ENCODE results near the gene CTH. TPM values are rescaled to one million over a fixed set of nuclear protein-coding genes. Genes with fewer than 3 reads are reported as not detected.
"Not testable (repeated sequence)": the region's sequence is repeated elsewhere in the genome, so short reads cannot be mapped to it uniquely, and the experiment has no call there.

The CTH gene
- total RNA-seq, 1 donor from 2014 or later: 8.7 TPM

- Mint-ChIP-seq H3K27me3 (peaks cover 2% of the 10 kb centered on the region), H3K4me3 (no peak overlapping the region), H3K27ac (no peak overlapping the region), H3K9me3 (peaks cover 5% of the 10 kb centered on the region), H3K36me3 (no peaks in the 10 kb centered on the region), H3K4me1 (ENCODE audit: unreplicated experiment) (no peaks in the 10 kb centered on the region)
- DNase-seq (ENCODE audit: extremely low spot score, unreplicated experiment): no peak
- no peak for TF ChIP-seq CTCF (conservative IDR thresholded peaks at IDR 0.05)
Observed at GRCh38 chr1:70477090-70477489, 66.0 kb downstream of the CTH start.

- not testable (repeated sequence) for H3K27ac Mint-ChIP-seq; H3K4me3 Mint-ChIP-seq; DNase-seq (ENCODE audit: extremely low spot score, unreplicated experiment); H3K4me1 Mint-ChIP-seq (ENCODE audit: unreplicated experiment); H3K27me3 Mint-ChIP-seq; H3K36me3 Mint-ChIP-seq; H3K9me3 Mint-ChIP-seq
Observed at GRCh38 chr1:70477905-70478304, 66.8 kb downstream of the CTH start.

- TF ChIP-seq CTCF (conservative IDR thresholded peaks at IDR 0.05): no peak
- Mint-ChIP-seq H3K36me3 (no peaks in the 10 kb centered on the region), H3K9me3 (no peaks in the 10 kb centered on the region), H3K27ac (no peak overlapping the region), H3K4me1 (ENCODE audit: unreplicated experiment) (no peaks in the 10 kb centered on the region), H3K27me3 (no peaks in the 10 kb centered on the region), H3K4me3 (no peak overlapping the region)
- DNase-seq (ENCODE audit: extremely low spot score, unreplicated experiment): no peak
Observed at GRCh38 chr1:70483342-70483741, 72.3 kb downstream of the CTH start.

- no peak for DNase-seq (ENCODE audit: extremely low spot score, unreplicated experiment)
- Mint-ChIP-seq H3K9me3 (no peaks in the 10 kb centered on the region), H3K27ac (no peak overlapping the region), H3K4me1 (ENCODE audit: unreplicated experiment) (no peaks in the 10 kb centered on the region), H3K27me3 (no peaks in the 10 kb centered on the region), H3K4me3 (no peak overlapping the region), H3K36me3 (no peaks in the 10 kb centered on the region)
- no peak for TF ChIP-seq CTCF (conservative IDR thresholded peaks at IDR 0.05)
Observed at GRCh38 chr1:70485624-70486023, 74.6 kb downstream of the CTH start.

DNA sequence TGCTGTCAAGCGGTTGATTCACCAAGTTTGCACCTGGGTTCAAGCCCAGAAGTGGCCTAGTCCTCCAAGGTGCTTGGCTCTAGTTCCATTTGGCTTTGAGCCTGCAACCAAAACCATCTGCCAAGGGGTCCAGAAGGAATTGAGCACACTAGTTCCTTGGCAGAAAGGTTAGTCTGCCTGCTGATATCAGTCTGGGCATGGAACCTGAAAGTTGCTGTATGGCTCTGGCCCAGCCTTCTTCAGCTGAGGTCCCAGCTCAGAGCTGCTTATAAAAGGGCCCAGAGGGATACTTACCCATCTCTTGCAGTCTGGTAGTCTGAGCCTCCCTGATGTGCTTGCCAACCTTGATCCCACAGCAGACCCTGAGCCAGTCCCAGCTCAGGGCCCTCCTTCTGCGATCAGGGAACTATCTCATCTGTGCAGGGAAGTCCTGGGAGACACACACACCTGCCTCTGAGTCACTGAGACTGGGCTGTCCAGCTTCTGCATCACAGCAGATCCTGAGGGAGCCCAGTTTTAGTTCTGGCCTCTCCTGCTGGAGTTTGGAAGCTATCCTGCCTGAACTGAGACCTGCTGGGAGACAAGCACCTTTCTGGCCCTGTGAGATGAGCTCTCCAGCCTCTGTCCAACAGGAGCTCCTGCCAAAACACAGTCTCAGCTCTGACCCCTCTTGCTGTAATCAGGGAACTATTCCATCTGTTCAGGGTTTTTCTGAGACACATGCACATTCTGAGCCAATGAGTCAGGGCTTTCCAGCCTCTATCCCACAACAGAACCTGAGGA is 75.8 kb downstream of the CTH start:
- no peaks in the 10 kb centered on the region for H3K9me3 Mint-ChIP-seq
- TF ChIP-seq CTCF (conservative IDR thresholded peaks at IDR 0.05): no peak
- H3K4me1 Mint-ChIP-seq (ENCODE audit: unreplicated experiment): no peaks in the 10 kb centered on the region
- no peak for DNase-seq (ENCODE audit: extremely low spot score, unreplicated experiment)
- no peaks in the 10 kb centered on the region for H3K27me3 Mint-ChIP-seq
- H3K36me3 Mint-ChIP-seq: no peaks in the 10 kb centered on the region
- no peak overlapping the region for H3K27ac Mint-ChIP-seq
- H3K4me3 Mint-ChIP-seq: no peak overlapping the region

DNA sequence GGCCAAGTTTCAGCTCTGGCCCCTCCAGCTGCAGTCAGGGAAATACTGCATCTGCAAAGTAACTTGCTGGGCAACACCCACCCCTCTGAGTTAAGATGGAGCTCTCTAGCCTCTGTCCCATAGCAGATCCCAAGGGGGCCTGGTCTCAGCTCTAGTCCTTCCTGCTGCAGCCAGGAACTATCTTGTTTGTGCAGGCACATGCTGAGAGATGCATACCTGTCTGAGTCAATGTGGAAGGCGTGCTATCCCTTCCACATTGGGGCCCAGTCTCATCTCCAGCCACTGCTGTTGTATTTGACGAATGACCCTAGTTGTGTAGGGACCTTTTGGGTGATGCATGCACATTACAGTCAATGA is 76.4 kb downstream of the CTH start:
- H3K36me3 Mint-ChIP-seq: no peaks in the 10 kb centered on the region
- H3K27ac Mint-ChIP-seq: no peak overlapping the region
- H3K4me3 Mint-ChIP-seq: no peak overlapping the region
- H3K27me3 Mint-ChIP-seq: no peaks in the 10 kb centered on the region
- TF ChIP-seq CTCF (conservative IDR thresholded peaks at IDR 0.05): no peak
- no peaks in the 10 kb centered on the region for H3K9me3 Mint-ChIP-seq
- DNase-seq (ENCODE audit: extremely low spot score, unreplicated experiment): no peak
- no peaks in the 10 kb centered on the region for H3K4me1 Mint-ChIP-seq (ENCODE audit: unreplicated experiment)

Measured in type B pancreatic cell (in vitro differentiated cells).